ENCODE measurements around the gene FRY. TPM values are rescaled to one million over a fixed set of nuclear protein-coding genes. Genes with fewer than 3 reads are reported as not detected.

The FRY gene
- total RNA-seq, 1 experiment from 2014 or later = 4.7 TPM

- Histone ChIP-seq H3K4me2 (no peak overlapping the region), H3K9me3 (ENCODE audit: insufficient read depth, low read depth) (no peaks in the 10 kb centered on the region), H3K27me3 (ENCODE audit: insufficient read depth, low read depth) (no peaks in the 10 kb centered on the region), H2AFZ (no peak overlapping the region), H3K27ac (no peak overlapping the region), H3K36me3 (ENCODE audit: low read depth) (no peaks in the 10 kb centered on the region), H3F3A (ENCODE audit: insufficient read depth, low read depth) (no peaks in the 10 kb centered on the region), H3K4me1 (replicated peaks; ENCODE audit: insufficient read depth) (no peaks in the 10 kb centered on the region), H4K20me1 (ENCODE audit: insufficient read depth) (no peaks in the 10 kb centered on the region), H3K9me2 (ENCODE audit: insufficient read depth) (no peaks in the 10 kb centered on the region), H3K79me2 (ENCODE audit: low read depth) (no peaks in the 10 kb centered on the region), H3K4me3 (no peak overlapping the region)
- TF ChIP-seq, protein P1, sequence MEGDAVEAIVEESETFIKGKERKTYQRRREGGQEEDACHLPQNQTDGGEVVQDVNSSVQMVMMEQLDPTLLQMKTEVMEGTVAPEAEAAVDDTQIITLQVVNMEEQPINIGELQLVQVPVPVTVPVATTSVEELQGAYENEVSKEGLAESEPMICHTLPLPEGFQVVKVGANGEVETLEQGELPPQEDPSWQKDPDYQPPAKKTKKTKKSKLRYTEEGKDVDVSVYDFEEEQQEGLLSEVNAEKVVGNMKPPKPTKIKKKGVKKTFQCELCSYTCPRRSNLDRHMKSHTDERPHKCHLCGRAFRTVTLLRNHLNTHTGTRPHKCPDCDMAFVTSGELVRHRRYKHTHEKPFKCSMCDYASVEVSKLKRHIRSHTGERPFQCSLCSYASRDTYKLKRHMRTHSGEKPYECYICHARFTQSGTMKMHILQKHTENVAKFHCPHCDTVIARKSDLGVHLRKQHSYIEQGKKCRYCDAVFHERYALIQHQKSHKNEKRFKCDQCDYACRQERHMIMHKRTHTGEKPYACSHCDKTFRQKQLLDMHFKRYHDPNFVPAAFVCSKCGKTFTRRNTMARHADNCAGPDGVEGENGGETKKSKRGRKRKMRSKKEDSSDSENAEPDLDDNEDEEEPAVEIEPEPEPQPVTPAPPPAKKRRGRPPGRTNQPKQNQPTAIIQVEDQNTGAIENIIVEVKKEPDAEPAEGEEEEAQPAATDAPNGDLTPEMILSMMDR (conservative IDR thresholded peaks at IDR 0.05) = no peak
- TF ChIP-seq EZH2 (IDR thresholded peaks at IDR 0.05; ENCODE audit: low read depth) = no peak
- CTCF ChIA-PET = no interaction called here
- no peak for DNase-seq
- BruUV-seq (replicated peaks) = no TSS peak
- intact Hi-C loops (cut with micrococcal nuclease; ENCODE audit: unreplicated experiment) = no loop called here
- POLR2A ChIA-PET (ENCODE audit: unreplicated experiment) = no interaction called here
Observed at GRCh38 chr13:32222046-32222676, 190.6 kb downstream of the FRY start.

- Histone ChIP-seq H3K4me2 (no peak overlapping the region), H3K36me3 (ENCODE audit: low read depth) (no peaks in the 10 kb centered on the region), H2AFZ (no peak overlapping the region), H3F3A (ENCODE audit: insufficient read depth, low read depth) (no peaks in the 10 kb centered on the region), H3K4me3 (no peak overlapping the region), H3K9me2 (ENCODE audit: insufficient read depth) (no peaks in the 10 kb centered on the region), H3K27ac (no peak overlapping the region), H3K9me3 (ENCODE audit: insufficient read depth, low read depth) (no peaks in the 10 kb centered on the region), H3K79me2 (ENCODE audit: low read depth) (no peaks in the 10 kb centered on the region), H4K20me1 (ENCODE audit: insufficient read depth) (no peaks in the 10 kb centered on the region), H3K4me1 (replicated peaks; ENCODE audit: insufficient read depth) (no peaks in the 10 kb centered on the region), H3K27me3 (ENCODE audit: insufficient read depth, low read depth) (no peaks in the 10 kb centered on the region)
- POLR2A ChIA-PET (ENCODE audit: unreplicated experiment) = interaction anchor here (0.6 kb wide), 1 partner anchor 13 kb away, joined by 3 read pairs; no protein-coding TSS in a partner anchor
- CTCF ChIA-PET = no interaction called here
- TF ChIP-seq EZH2 (IDR thresholded peaks at IDR 0.05; ENCODE audit: low read depth) = no peak
- TF ChIP-seq, protein P1 (conservative IDR thresholded peaks at IDR 0.05) = no peak
- no peak for DNase-seq
- intact Hi-C loops (cut with micrococcal nuclease; ENCODE audit: unreplicated experiment) = no loop called here
- no TSS peak for BruUV-seq (replicated peaks)
Observed at GRCh38 chr13:32224916-32225315, 193.3 kb downstream of the FRY start.

DNA sequence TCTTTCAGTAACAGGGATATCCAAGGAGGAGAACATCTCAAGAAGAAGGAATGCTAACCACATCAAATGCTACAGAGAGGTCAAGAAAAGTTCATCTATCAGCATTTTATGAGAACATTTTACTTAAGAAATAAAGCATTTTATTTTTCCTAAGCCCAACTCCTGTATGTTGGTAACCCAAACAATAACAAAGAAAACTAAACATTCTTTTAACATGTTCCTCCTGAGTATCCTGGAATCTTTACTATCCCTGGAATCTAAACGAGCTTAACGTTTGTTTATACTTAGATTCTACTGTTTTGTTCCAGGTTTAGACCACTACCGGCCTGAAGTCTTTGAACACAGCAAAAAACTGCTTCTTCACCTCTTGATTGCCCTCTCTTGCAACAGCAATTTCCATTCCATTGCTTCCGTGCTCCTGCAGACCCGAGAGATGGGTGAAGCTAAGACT, 193.9 kb downstream of the FRY start:
- no TSS peak for BruUV-seq (replicated peaks)

More for the DNA sequence above, 193.9 kb downstream of the FRY start:
- H3K4me2 ChIP-seq = no peak overlapping the region
- H4K20me1 ChIP-seq (ENCODE audit: insufficient read depth) = no peaks in the 10 kb centered on the region
- H3K4me3 ChIP-seq = no peak overlapping the region
- no peaks in the 10 kb centered on the region for H3K36me3 ChIP-seq (ENCODE audit: low read depth)
- intact Hi-C loops (cut with micrococcal nuclease; ENCODE audit: unreplicated experiment) = no loop called here
- TF ChIP-seq, protein P1 (conservative IDR thresholded peaks at IDR 0.05) = no peak
- no peak for TF ChIP-seq EZH2 (IDR thresholded peaks at IDR 0.05; ENCODE audit: low read depth)
- DNase-seq = no peak
- ChIA-PET POLR2A (ENCODE audit: unreplicated experiment) (interaction anchor here (0.6 kb wide), 1 partner anchor 14 kb away, joined by 3 read pairs; no protein-coding TSS in a partner anchor), CTCF (no interaction called here)
- no peaks in the 10 kb centered on the region for H3K9me2 ChIP-seq (ENCODE audit: insufficient read depth)
- H3F3A ChIP-seq (ENCODE audit: insufficient read depth, low read depth) = no peaks in the 10 kb centered on the region
- no peaks in the 10 kb centered on the region for H3K9me3 ChIP-seq (ENCODE audit: insufficient read depth, low read depth)
- H3K79me2 ChIP-seq (ENCODE audit: low read depth) = no peaks in the 10 kb centered on the region
- H3K27ac ChIP-seq = no peak overlapping the region
- H3K4me1 ChIP-seq (replicated peaks; ENCODE audit: insufficient read depth) = no peaks in the 10 kb centered on the region
- H3K27me3 ChIP-seq (ENCODE audit: insufficient read depth, low read depth) = no peaks in the 10 kb centered on the region
- no peak overlapping the region for H2AFZ ChIP-seq

Data from PC-9 (cell line).